HG02642 (cell line): ENCODE data around the gene IL1RAPL1.

ENCODE experiments used
- ATAC-seq: cut with Tn5 transposase; IDR thresholded peaks from one replicate; pipeline ENCODE4 v1.9.1; 2021; ENCODE audit warnings: mild to moderate bottlenecking; ENCODE audit not compliant: unreplicated experiment, poor library complexity

The IL1RAPL1 gene

GRCh38 chrX:29826742-29827141 lies 1239.5 kb downstream of the IL1RAPL1 start:
- ATAC-seq: no peak

GRCh38 chrX:29834311-29834710 lies 1247.1 kb downstream of the IL1RAPL1 start:
- no peak for ATAC-seq

DNA sequence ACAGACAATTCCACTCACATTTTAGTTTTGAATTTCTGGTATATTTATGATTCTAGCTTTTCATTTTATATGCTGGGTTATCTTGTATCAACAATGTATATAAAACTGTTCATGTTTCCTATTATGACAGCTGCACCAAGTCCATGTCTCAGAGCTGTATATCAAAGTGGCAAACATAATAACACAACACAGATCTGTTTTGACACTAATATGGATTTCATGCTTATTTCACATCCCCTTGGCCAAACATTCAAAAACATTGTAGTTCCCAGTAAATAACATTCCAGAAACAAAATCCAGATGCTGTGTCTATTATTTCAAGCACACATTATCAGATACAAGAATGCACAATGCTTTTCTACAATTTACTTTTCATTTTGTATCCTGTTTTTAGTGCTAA lies 1247.5 kb downstream of the IL1RAPL1 start:
- ATAC-seq: no peak

DNA sequence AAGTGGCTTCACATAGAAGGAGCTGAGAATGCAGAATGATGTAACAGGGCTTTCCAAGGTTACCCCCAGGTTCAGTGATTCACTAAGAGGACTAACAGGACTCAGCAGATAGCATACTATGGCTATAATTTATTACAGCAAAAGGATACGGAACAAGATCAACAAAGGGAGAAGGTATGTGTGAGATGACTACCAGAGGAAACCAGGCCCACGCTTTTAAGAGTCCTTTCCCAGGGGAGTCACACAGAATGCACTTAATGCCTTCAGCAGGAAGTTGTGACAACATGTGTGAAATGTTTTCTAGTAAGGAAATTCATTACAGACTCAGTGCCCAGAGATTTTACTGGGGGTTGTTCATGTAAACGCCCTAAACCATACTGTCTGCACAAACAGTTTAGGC lies 1254.5 kb downstream of the IL1RAPL1 start:
- no peak for ATAC-seq

GRCh38 chrX:29842552-29842951 lies 1255.3 kb downstream of the IL1RAPL1 start:
- no peak for ATAC-seq

DNA sequence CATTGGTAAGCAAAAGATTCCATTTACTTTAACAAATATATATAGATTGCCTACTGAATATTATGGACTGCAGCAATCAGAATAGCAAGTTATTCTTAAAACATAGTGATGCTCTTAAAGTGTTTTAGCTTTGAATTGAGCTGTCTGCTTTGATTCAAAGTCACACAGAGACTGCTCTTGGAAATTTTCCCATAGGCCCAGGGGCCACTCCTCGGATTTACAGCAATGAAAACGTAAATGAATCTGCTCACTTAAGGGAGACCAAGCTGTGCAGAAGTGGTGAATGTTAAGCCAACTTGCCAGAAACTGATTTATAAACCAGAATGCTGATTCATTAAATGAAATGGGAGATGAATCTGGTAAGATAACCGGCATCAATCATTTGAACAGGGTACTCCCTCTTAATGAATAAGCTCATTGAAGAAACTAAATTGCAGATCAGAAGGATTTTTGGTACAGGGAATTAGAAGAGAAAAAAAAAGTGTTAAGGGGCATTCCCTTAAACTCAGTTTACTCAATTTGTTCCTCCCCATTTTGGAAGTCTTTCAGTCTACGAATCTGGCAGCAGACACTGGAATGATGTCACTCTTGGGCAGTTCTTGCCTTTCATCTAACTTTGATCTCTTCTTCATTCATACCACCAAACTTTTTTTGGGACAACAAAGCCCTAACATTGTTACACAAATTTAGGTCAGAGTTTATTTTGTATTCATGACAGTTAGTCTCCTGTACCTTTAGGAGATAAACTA lies 1264.8 kb downstream of the IL1RAPL1 start:
- ATAC-seq: no peak

- ATAC-seq: no peak
These were observed 1265.5 kb downstream of the IL1RAPL1 start for GRCh38 chrX:29852767-29853166.

- no peak for ATAC-seq
These were observed 1271.5 kb downstream of the IL1RAPL1 start for GRCh38 chrX:29858714-29859113.

- no peak for ATAC-seq
These were observed 1275.0 kb downstream of the IL1RAPL1 start for GRCh38 chrX:29862126-29862677.

DNA sequence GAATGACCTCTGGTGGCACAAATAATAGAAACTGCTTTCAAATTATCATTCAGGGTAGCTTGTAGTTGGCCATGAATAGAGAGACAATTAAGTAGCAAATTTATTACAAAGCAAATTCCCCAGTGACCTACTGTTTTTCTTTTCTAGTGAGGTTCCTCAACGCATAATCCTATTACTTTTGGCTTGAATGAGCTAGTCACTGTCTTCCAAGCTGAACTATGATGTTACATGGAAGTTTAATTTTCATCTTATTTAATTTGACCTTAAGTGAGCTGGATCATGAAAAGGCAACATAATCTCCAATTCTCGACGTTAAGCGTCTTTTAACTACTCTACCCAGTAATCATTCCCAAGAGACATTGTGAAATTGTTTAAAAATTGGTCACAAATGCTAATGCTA lies 1280.7 kb downstream of the IL1RAPL1 start:
- no peak for ATAC-seq

DNA sequence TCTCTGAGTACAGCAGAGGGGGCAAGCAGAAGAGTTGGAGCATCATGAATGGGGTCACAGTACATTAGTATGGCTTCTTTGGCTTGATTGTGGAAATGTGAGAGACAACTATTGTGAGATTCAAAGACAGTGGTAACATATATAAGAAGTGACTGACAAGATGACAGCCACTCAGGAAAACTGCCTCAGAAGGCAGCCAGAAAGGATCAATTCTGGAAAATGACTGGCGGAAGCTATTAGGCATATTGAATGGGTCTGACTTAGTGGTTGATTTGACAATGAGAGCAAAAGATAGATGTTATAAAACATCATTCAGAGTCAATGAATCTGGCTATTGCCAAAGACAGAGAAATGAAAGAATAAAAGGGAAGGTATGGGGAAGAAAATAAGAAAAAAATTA lies 1282.6 kb downstream of the IL1RAPL1 start:
- ATAC-seq: no peak

DNA sequence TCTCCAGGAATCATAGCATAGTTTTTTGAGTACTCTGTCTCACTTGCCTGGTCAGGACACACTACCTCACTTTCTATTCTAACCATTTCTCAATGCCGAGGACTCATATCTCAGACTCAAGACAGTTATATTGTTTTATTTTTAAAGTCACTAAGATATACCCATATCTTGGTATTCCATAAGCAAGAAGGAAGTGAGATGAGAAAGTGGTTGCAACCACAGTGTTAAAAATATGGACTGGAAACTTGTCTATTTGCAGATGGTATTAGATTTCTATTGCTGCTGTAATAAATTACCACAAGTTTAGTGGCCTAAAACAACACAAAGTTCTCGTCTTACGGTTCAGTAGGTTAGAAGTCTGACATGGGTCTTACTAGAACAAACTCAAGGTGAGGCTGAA lies 1283.4 kb downstream of the IL1RAPL1 start:
- ATAC-seq: no peak

DNA sequence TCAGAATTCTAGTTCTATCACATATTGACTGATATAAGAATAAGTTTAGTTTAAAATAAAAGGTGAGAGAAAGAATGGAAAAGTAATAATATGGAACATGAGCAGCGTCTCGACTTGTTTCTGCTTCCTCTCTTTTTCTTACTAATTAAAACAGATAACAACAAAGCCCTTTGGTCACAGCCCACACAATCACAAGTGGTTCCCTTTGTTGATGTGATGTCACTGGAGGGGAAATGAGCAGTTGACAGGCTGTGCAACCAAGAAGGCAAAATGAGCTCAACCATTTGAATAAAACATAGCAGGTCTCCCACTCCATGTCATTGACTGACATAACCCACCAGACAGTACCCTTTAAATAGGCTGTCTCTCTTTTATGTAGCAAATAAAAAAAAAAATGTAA lies 1285.6 kb downstream of the IL1RAPL1 start:
- no peak for ATAC-seq

DNA sequence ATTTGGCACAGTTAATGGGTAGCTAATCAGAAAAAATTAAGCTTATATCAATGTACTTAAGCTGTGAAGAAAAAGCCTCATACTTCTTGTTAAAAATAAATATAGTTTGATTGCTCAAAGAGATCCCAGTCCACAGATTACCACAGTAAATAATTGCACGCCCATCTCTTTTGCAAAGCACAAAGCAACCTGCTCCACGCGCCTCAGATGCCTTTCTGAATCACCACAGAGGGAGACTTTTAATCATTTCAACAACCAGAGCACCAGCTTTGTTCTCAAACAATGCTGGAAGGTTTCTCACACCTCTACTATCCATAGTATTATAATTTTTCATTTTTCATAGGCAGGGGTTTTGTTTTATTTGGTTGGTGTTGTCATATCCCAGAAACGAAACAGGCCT lies 1289.5 kb downstream of the IL1RAPL1 start:
- ATAC-seq: no peak

DNA sequence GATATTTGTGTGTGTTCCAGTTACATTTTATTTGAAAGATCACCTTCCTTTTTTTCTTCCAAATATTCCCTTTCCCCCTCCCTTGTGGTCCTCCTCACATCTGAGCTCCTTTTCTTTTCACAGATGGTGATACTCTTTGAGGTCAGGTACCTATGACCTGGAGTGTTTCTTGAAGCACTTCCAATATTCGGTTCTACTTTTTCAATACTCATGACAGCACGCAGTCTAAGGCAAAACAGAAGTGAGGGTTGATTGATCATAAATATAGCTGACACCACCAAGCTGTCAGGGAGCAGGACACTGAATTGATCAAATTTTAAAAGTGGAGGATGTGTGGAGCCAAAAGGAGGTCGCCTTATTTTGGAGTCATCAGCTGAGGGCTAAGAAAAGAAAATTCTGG lies 1293.7 kb downstream of the IL1RAPL1 start:
- ATAC-seq: no peak

GRCh38 chrX:29890004-29890403 lies 1302.8 kb downstream of the IL1RAPL1 start:
- ATAC-seq: no peak

GRCh38 chrX:29890646-29891200 lies 1303.5 kb downstream of the IL1RAPL1 start:
- no peak for ATAC-seq

- ATAC-seq: no peak
These were observed 1314.8 kb downstream of the IL1RAPL1 start for GRCh38 chrX:29902004-29902403.

GRCh38 chrX:29903360-29903759 lies 1316.1 kb downstream of the IL1RAPL1 start:
- no peak for ATAC-seq

DNA sequence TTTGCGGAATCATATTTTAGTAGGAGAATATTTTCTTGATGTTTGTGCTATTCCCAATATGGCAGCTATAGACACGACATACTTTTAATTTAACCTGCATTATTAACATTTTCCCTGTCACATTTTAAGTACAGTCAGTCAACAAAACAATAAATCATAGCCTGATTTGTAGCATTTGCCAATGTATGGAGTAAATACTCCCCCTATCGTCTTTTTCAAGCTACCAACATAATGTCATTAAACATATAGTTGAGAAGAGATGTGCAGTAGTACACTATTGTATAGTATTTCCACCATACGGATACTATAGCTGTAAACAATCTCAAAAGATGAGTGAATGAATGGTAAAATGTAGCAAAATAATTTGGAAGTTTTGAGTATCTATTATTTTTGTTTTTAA lies 1324.4 kb downstream of the IL1RAPL1 start:
- ATAC-seq: no peak

- ATAC-seq: no peak
These were observed 1326.4 kb downstream of the IL1RAPL1 start for GRCh38 chrX:29913647-29914046.

DNA sequence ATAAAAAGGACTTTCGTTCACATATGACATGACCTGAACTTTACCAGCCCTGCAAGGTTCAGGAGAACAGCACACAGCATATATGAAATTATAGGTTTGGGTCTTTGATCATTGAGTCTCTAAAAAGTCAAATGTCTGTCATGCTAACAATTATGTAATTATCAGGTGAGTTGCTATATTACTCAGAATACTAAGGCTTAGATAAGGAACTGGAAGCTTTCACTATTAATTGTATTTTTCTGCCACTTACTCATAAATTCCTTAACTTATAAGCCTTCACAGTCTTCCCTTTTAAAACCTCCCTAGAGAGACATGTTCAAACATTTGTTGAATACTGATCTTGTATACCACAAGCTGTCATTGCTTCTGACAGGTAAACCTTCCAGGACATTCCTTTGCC lies 1335.4 kb downstream of the IL1RAPL1 start:
- ATAC-seq: no peak
